ENCODE data around the gene SDHD. TPM values are rescaled to one million over a fixed set of nuclear protein-coding genes. Genes with fewer than 3 reads are reported as not detected.
A peak's percentile ranks its signal among the peaks of the same experiment; 100 is the strongest.

SDHD gene
- total and polyA plus RNA-seq, 9 of the 15 experiments (the other 6 are each of a cell fraction or from before 2014, with no cell fraction given): 150 to 1,225 (median 215) TPM

- peak; percentile 72 to 94 for TF ChIP-seq AFF1 (IDR thresholded peaks at IDR 0.05; ENCODE audit: low read depth in 1 of 2, partially characterized antibody in 2 of 2)
- no peak for TF ChIP-seq FOS (IDR thresholded peaks at IDR 0.05; ENCODE audit: extremely low read depth, insufficient read length)
- peak; percentile 63; the same call in 1 of the 2 replicates for TF ChIP-seq SMAD4 (CRISPR knock-in tag; conservative IDR thresholded peaks at IDR 0.05)
- TF ChIP-seq, protein P1, sequence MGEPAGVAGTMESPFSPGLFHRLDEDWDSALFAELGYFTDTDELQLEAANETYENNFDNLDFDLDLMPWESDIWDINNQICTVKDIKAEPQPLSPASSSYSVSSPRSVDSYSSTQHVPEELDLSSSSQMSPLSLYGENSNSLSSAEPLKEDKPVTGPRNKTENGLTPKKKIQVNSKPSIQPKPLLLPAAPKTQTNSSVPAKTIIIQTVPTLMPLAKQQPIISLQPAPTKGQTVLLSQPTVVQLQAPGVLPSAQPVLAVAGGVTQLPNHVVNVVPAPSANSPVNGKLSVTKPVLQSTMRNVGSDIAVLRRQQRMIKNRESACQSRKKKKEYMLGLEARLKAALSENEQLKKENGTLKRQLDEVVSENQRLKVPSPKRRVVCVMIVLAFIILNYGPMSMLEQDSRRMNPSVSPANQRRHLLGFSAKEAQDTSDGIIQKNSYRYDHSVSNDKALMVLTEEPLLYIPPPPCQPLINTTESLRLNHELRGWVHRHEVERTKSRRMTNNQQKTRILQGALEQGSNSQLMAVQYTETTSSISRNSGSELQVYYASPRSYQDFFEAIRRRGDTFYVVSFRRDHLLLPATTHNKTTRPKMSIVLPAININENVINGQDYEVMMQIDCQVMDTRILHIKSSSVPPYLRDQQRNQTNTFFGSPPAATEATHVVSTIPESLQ (CRISPR knock-in tag; IDR thresholded peaks at IDR 0.05): 0 out of 2 replicates have a peak, but pooled peaks have one; percentile 73
- no peak for TF ChIP-seq ESRRB (CRISPR knock-in tag; IDR thresholded peaks at IDR 0.05; ENCODE audit: borderline replicate concordance)
- TF ChIP-seq CREBBP (IDR thresholded peaks at IDR 0.05; ENCODE audit: low read depth, low read length): no peak
- TF ChIP-seq ZNF217 (CRISPR knock-in tag; IDR thresholded peaks at IDR 0.05): no peak
- peak; percentile 86 for TF ChIP-seq ETV1 (tag; conservative IDR thresholded peaks at IDR 0.05; ENCODE audit: low read depth)
- peak; percentile 69; the same call in 1 of the 2 replicates for TF ChIP-seq MXI1 (IDR thresholded peaks at IDR 0.05; ENCODE audit: low read depth, low read length)
- TF ChIP-seq SAFB2 (IDR thresholded peaks at IDR 0.05; ENCODE audit: borderline replicate concordance, low read depth, low read length, severe bottlenecking): no peak
- TF ChIP-seq RFX7 (CRISPR knock-in tag; IDR thresholded peaks at IDR 0.05): no peak
- no peak for TF ChIP-seq MAFG (tag; conservative IDR thresholded peaks at IDR 0.05)
- 0 out of 4 replicates have a peak, but pooled peaks have one; percentile 29 to 93 for TF ChIP-seq MCM7 (IDR thresholded peaks at IDR 0.05)
- no peak for TF ChIP-seq ZSCAN29 (IDR thresholded peaks at IDR 0.05)
- no peak for TF ChIP-seq EGR1 (conservative IDR thresholded peaks at IDR 0.05)
- no peak for TF ChIP-seq FUS (optimal IDR thresholded peaks at IDR 0.05; ENCODE audit: low read depth, low read length)
- no peak for TF ChIP-seq ZNF274 (IDR thresholded peaks at IDR 0.05; ENCODE audit: borderline replicate concordance, low read depth, low read length)
- no peak; the same call in 1 of the 2 replicates for TF ChIP-seq MEF2D (tag; conservative IDR thresholded peaks at IDR 0.05; ENCODE audit: low read depth)
- peak; percentile 38; the same call in 1 of the 2 replicates for TF ChIP-seq STAT5A (IDR thresholded peaks at IDR 0.05; ENCODE audit: borderline replicate concordance, low read length)
- TF ChIP-seq RHOXF2B (CRISPR knock-in tag; conservative IDR thresholded peaks at IDR 0.05): peak; percentile 14; the same call in 1 of the 2 replicates
- TF ChIP-seq DLX4 (CRISPR knock-in tag; IDR thresholded peaks at IDR 0.05): no peak
- no peak for TF ChIP-seq SETDB1 (IDR thresholded peaks at IDR 0.05; ENCODE audit: low read length)
- no peak for TF ChIP-seq CHCHD3 (CRISPR knock-in tag; IDR thresholded peaks at IDR 0.05)
Measured at GRCh38 chr11:112073941-112074811, 12.5 kb upstream of the SDHD start, which contains the start of the genes NKAPD1 and PIH1D2 (continued).

All from K562 (cell line).